Kidney epithelial cell (primary cell): ENCODE data around the gene TGM5. TPM values are rescaled to one million over a fixed set of nuclear protein-coding genes. Genes with fewer than 3 reads are reported as not detected.

ENCODE experiments used
- DNase-seq: peaks from one replicate; pipeline ENCODE4 v3.0.0-alpha.2; 2010; ENCODE audit warnings: low read depth
- H3K27me3 ChIP-seq: 2 replicates; pipeline ENCODE4 v1.6.0; 2011; ENCODE audit warnings: low read length; ENCODE audit not compliant: control insufficient read depth, insufficient read depth
- H3K36me3 ChIP-seq: 2 replicates; pipeline ENCODE4 v1.5.1; 2011; ENCODE audit warnings: low read length; ENCODE audit not compliant: control insufficient read depth, insufficient read depth
- H3K4me3 ChIP-seq: 2 replicates; pipeline ENCODE4 v1.5.1; 2011; ENCODE audit warnings: low read depth, mild to moderate bottlenecking, control low read depth, low read length
- CTCF ChIP-seq: IDR thresholded peaks from 2 replicates; pipeline ENCODE4 v1.5.1; 2011; ENCODE audit warnings: mild to moderate bottlenecking, moderate library complexity, low read length, control low read depth, inconsistent platforms; ENCODE audit not compliant: insufficient read depth, poor library complexity, severe bottlenecking
- total RNA-seq: library from RNA; depleted of rRNA; stranded (reverse); fragments of >200 nt; gene quantifications from 2 replicates; pipeline ENCODE4 v1.2.3, GENCODE V29; 2015

TGM5 gene
- total RNA-seq, 1 donor from 2014 or later, result not detected

GRCh38 chr15:43278869-43279268, 12.1 kb upstream of the TGM5 start:
- TF ChIP-seq CTCF, result no peak
- DNase-seq, result no peak
- no peaks in the 10 kb centered on the region for H3K36me3 ChIP-seq
- H3K27me3 ChIP-seq, result peaks cover 12% of the 10 kb centered on the region
- H3K4me3 ChIP-seq, result no peak overlapping the region

GRCh38 chr15:43277901-43278300, 11.2 kb upstream of the TGM5 start:
- DNase-seq, result no peak
- TF ChIP-seq CTCF, result no peak
- peaks cover 12% of the 10 kb centered on the region for H3K27me3 ChIP-seq
- no peak overlapping the region for H3K4me3 ChIP-seq
- H3K36me3 ChIP-seq, result no peaks in the 10 kb centered on the region

- Histone ChIP-seq H3K36me3 (no peaks in the 10 kb centered on the region), H3K4me3 (no peak overlapping the region), H3K27me3 (peaks cover 12% of the 10 kb centered on the region)
- no peak for DNase-seq
- TF ChIP-seq CTCF, result no peak
Observed at GRCh38 chr15:43277231-43277823, 10.6 kb upstream of the TGM5 start.

- Histone ChIP-seq H3K36me3 (no peaks in the 10 kb centered on the region), H3K4me3 (no peak overlapping the region), H3K27me3 (peaks cover 12% of the 10 kb centered on the region)
- no peak for TF ChIP-seq CTCF
- DNase-seq, result no peak
Observed at GRCh38 chr15:43276563-43277200, 10.0 kb upstream of the TGM5 start.

- DNase-seq, result no peak
- TF ChIP-seq CTCF, result no peak
- Histone ChIP-seq H3K4me3 (no peak overlapping the region), H3K36me3 (no peaks in the 10 kb centered on the region), H3K27me3 (peaks cover 12% of the 10 kb centered on the region)
Observed at GRCh38 chr15:43275740-43276562, 9.2 kb upstream of the TGM5 start.
